SU-DHL-6 (cell line): ENCODE measurements around the gene SEC16A.

Experiments used
- EZH2phosphoT487 ChIP-seq: fragments of 200-600 bp; sonication (generic), shearing (Covaris generic); conservative IDR thresholded peaks from 2 replicates; pipeline ENCODE4 v1.6.1; 2018; ENCODE audit warnings: mild to moderate bottlenecking, antibody characterized with exemption, low read length, moderate library complexity, mixed read lengths
- TF ChIP-seq, protein P1 (sequence below): fragments of 200-600 bp; sonication (generic); IDR thresholded peaks from one replicate; pipeline ENCODE4 v1.5.1; 2017; ENCODE audit warnings: antibody characterized with exemption, mild to moderate bottlenecking, low read length, moderate library complexity; ENCODE audit not compliant: insufficient read depth, poor library complexity, severe bottlenecking

- TF ChIP-seq, protein P1, sequence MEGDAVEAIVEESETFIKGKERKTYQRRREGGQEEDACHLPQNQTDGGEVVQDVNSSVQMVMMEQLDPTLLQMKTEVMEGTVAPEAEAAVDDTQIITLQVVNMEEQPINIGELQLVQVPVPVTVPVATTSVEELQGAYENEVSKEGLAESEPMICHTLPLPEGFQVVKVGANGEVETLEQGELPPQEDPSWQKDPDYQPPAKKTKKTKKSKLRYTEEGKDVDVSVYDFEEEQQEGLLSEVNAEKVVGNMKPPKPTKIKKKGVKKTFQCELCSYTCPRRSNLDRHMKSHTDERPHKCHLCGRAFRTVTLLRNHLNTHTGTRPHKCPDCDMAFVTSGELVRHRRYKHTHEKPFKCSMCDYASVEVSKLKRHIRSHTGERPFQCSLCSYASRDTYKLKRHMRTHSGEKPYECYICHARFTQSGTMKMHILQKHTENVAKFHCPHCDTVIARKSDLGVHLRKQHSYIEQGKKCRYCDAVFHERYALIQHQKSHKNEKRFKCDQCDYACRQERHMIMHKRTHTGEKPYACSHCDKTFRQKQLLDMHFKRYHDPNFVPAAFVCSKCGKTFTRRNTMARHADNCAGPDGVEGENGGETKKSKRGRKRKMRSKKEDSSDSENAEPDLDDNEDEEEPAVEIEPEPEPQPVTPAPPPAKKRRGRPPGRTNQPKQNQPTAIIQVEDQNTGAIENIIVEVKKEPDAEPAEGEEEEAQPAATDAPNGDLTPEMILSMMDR = no peak
- no peak for TF ChIP-seq EZH2phosphoT487
Measured at GRCh38 chr9:136451221-136451877, 31.5 kb downstream of the SEC16A start.
